A549 (cell line): ENCODE measurements around the gene SKI. TPM values are rescaled to one million over a fixed set of nuclear protein-coding genes. Genes with fewer than 3 reads are reported as not detected.

ENCODE experiments used
- ATAC-seq, 2 experiments: fragments of 200-7000 bp in 1 of 2; fragments of >200 bp in 1 of 2; cut with Nextera tagmentation in 1 of 2; cut with Tn5 transposase in 1 of 2; 3 replicates each; pipeline versions ENCODE4 v1.8.0 to v1.9.1; 2018 to 2020; ENCODE audit warnings: mild to moderate bottlenecking in 1 of 2, moderate library complexity in 1 of 2
- CTCF ChIA-PET: fragments of 300-600 bp; sonication (Branson Sonifier 250); formaldehyde crosslinking; extraction: SDS; loops from one replicate; lab custom pipeline; 2021; ENCODE audit warnings: antibody characterized with exemption, inconsistent platforms; lab: Yijun Ruan, JAX
- POLR2A ChIA-PET: fragments of 350-600 bp; formaldehyde crosslinking; extraction: SDS; loops from one replicate; lab custom pipeline; 2021; ENCODE audit warnings: antibody characterized with exemption, inconsistent platforms; lab: Yijun Ruan, JAX
- DNase-seq, 2 experiments: peaks; one replicate each; pipeline versions ENCODE4 v3.0.0 to v3.0.0-alpha.2; 2011 to 2016; ENCODE audit warnings: low read depth in 1 of 2, low spot score in 1 of 2
- FAIRE-seq: peaks from 2 replicates; lab custom pipeline; 2011; peaks lifted over from hg19 to GRCh38; lab: Jason Lieb, UNC
- H3K27ac ChIP-seq, 2 experiments: fragments of >200 bp; sonication (Bioruptor Twin); formaldehyde crosslinking; 3 replicates each; pipeline ENCODE4 v1.5.1; 2016 to 2017
- H3K4me1 ChIP-seq: fragments of >200 bp; sonication (Bioruptor Twin); formaldehyde crosslinking; 3 replicates; pipeline ENCODE4 v1.6.1; 2016
- H3K4me2 ChIP-seq: fragments of >200 bp; sonication (Bioruptor Twin); formaldehyde crosslinking; 3 replicates; pipeline ENCODE4 v1.6.1; 2016
- H3K4me3 ChIP-seq: fragments of >200 bp; sonication (Bioruptor Twin); formaldehyde crosslinking; 3 replicates; pipeline ENCODE4 v1.5.1; 2016
- H3K9me3 ChIP-seq: fragments of >200 bp; sonication (Bioruptor Twin); formaldehyde crosslinking; 3 replicates; pipeline ENCODE4 v1.6.1; 2016
- CHD4 ChIP-seq: fragments of 200-600 bp; sonication (generic); IDR thresholded peaks from 2 replicates; pipeline ENCODE4 v1.6.1; 2016; ENCODE audit warnings: antibody characterized with exemption, mild to moderate bottlenecking, borderline replicate concordance
- CTCF ChIP-seq: fragments of >200 bp; sonication (Bioruptor Twin); formaldehyde crosslinking; IDR thresholded peaks from 3 replicates; pipeline ENCODE4 v1.5.1; 2016
- ESRRA ChIP-seq: fragments of 150-350 bp; IDR thresholded peaks from 2 replicates; pipeline ENCODE4 v1.6.1; 2014; ENCODE audit warnings: mild to moderate bottlenecking, low read length, borderline replicate concordance
- FOSB ChIP-seq: fragments of 250-450 bp; sonication (Bioruptor Pico); IDR thresholded peaks from 2 replicates; pipeline ENCODE4 v1.5.0; 2020; ENCODE audit warnings: mild to moderate bottlenecking, moderate library complexity
- FOXS1 ChIP-seq: fragments of 250-450 bp; sonication (Bioruptor Pico); IDR thresholded peaks from 2 replicates; pipeline ENCODE4 v1.5.0; 2020; ENCODE audit warnings: mild to moderate bottlenecking, moderate library complexity
- GATA3 ChIP-seq: IDR thresholded peaks from 2 replicates; pipeline ENCODE4 v1.6.1; 2012; ENCODE audit warnings: borderline replicate concordance
- HEYL ChIP-seq: fragments of 250-450 bp; sonication (Bioruptor Pico); IDR thresholded peaks from 2 replicates; pipeline ENCODE4 v1.8.0; 2021; ENCODE audit warnings: mild to moderate bottlenecking, moderate library complexity
- KDM1A ChIP-seq: fragments of 200-600 bp; sonication (generic); IDR thresholded peaks from 2 replicates; pipeline ENCODE4 v1.6.1; 2016; ENCODE audit warnings: low read depth, mild to moderate bottlenecking
- KDM5A ChIP-seq: fragments of 200-600 bp; sonication (generic); IDR thresholded peaks from 2 replicates; pipeline ENCODE4 v1.6.1; 2016; ENCODE audit warnings: antibody characterized with exemption, mild to moderate bottlenecking
- MAFK ChIP-seq: fragments of 450-650 bp; IDR thresholded peaks from 2 replicates; pipeline ENCODE4 v1.6.1; 2014; ENCODE audit not compliant: partially characterized antibody
- NFE2L2 ChIP-seq: fragments of 150-350 bp; conservative IDR thresholded peaks from 2 replicates; pipeline ENCODE4 v1.6.1; 2014; ENCODE audit warnings: low read length
- POLR2AphosphoS2 ChIP-seq: conservative IDR thresholded peaks from 2 replicates; pipeline ENCODE4 v1.6.1; 2012; ENCODE audit warnings: low read length, improper control_type of control experiment, inconsistent platforms
- RARB ChIP-seq: fragments of 250-450 bp; sonication (Bioruptor Pico); IDR thresholded peaks from 2 replicates; pipeline ENCODE4 v1.8.0; 2021; ENCODE audit warnings: mild to moderate bottlenecking, moderate library complexity
- RFX5 ChIP-seq: fragments of 450-650 bp; IDR thresholded peaks from 2 replicates; pipeline ENCODE4 v1.7.1; 2014; ENCODE audit warnings: antibody characterized with exemption, mild to moderate bottlenecking, moderate library complexity
- RNF2 ChIP-seq: fragments of 200-600 bp; sonication (generic); IDR thresholded peaks from 2 replicates; pipeline ENCODE4 v1.6.1; 2016; ENCODE audit warnings: low read depth, mild to moderate bottlenecking, antibody characterized with exemption, moderate library complexity, borderline replicate concordance
- SMC3 ChIP-seq: fragments of >200 bp; sonication (Bioruptor Twin); formaldehyde crosslinking; IDR thresholded peaks from 3 replicates; pipeline ENCODE4 v1.6.1; 2018; ENCODE audit warnings: inconsistent platforms
- TP53 ChIP-seq: fragments of 250-450 bp; sonication (Bioruptor Pico); IDR thresholded peaks from 2 replicates; pipeline ENCODE4 v1.5.0; 2021; ENCODE audit warnings: mild to moderate bottlenecking, moderate library complexity
- ZFP36 ChIP-seq: fragments of 450-650 bp; IDR thresholded peaks from 2 replicates; pipeline ENCODE4 v1.6.1; 2014; ENCODE audit warnings: borderline replicate concordance; ENCODE audit not compliant: partially characterized antibody
- ZNF302 ChIP-seq: fragments of 250-450 bp; sonication (Bioruptor Pico); IDR thresholded peaks from 2 replicates; pipeline ENCODE4 v1.9.0; 2021; ENCODE audit warnings: inconsistent platforms, mild to moderate bottlenecking, moderate library complexity
- WGBS: methylation state at CpG from one replicate; pipeline ENCODE4 v1.1.6; 2017; ENCODE audit errors: missing lambda C conversion rate; 5-methylcytosine and 5-hydroxymethylcytosine counted together
- polyA plus RNA-seq, 4 experiments: library from polyadenylated mRNA; depleted of rRNA in 3 of 4; stranded (reverse); fragments of >200 nt; fragmentation: RNase III in 1 of 4; extraction: RNeasy Plus Mini Kit Qiagen cat#74134 plus additional on column Dnase treatment in 1 of 4; gene quantifications; 2 replicates in 3 of 4; 3 replicates in 1 of 4; pipeline ENCODE4 v1.2.3, GENCODE V29; 2011 to 2017
- TF ChIP-seq, protein P1 (sequence below): fragments of >200 bp; sonication (Bioruptor Twin); formaldehyde crosslinking; IDR thresholded peaks from 3 replicates; pipeline ENCODE4 v1.6.1; 2016
- TF ChIP-seq, protein P2 (sequence below): IDR thresholded peaks from 2 replicates; pipeline ENCODE4 v1.6.1; 2012; ENCODE audit warnings: low read depth, borderline replicate concordance

SKI gene
- polyA plus RNA-seq, 2 of the 4 experiments (the other 2 are of a cell fraction): 2.8 to 12.0 TPM

- WGBS: 68% methylated on average over 13 of the region's 24 CpGs
- Histone ChIP-seq H3K9me3 (no peaks in the 10 kb centered on the region), H3K4me1 (no peaks in the 10 kb centered on the region)
- no peak for DNase-seq
- TF ChIP-seq, protein P1, sequence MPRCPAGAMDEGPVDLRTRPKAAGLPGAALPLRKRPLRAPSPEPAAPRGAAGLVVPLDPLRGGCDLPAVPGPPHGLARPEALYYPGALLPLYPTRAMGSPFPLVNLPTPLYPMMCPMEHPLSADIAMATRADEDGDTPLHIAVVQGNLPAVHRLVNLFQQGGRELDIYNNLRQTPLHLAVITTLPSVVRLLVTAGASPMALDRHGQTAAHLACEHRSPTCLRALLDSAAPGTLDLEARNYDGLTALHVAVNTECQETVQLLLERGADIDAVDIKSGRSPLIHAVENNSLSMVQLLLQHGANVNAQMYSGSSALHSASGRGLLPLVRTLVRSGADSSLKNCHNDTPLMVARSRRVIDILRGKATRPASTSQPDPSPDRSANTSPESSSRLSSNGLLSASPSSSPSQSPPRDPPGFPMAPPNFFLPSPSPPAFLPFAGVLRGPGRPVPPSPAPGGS: no peak
- TF ChIP-seq ESRRA (no peak), SMC3 (no peak), KDM1A (no peak), POLR2AphosphoS2 (no peak), FOXS1 (CRISPR knock-in tag) (no peak), GATA3 (no peak), CHD4 (no peak), FOSB (CRISPR knock-in tag) (no peak), RARB (no peak), MAFK (no peak), CTCF (no peak), HEYL (CRISPR knock-in tag) (no peak)
- TF ChIP-seq, all 56 proteins: peak for 0
- Histone ChIP-seq H3K4me2 (no peak overlapping the region), H3K27ac (no peak overlapping the region), H3K4me3 (no peak overlapping the region)
- FAIRE-seq (no peak), ATAC-seq (no peak)
- POLR2A ChIA-PET: no interaction called here
- CTCF ChIA-PET: no interaction called here
These were observed 112.2 kb downstream of the SKI start for GRCh38 chr1:2340086-2340917.

GRCh38 chr1:2340918-2341254 lies 112.8 kb downstream of the SKI start:
- TF ChIP-seq, protein P2, sequence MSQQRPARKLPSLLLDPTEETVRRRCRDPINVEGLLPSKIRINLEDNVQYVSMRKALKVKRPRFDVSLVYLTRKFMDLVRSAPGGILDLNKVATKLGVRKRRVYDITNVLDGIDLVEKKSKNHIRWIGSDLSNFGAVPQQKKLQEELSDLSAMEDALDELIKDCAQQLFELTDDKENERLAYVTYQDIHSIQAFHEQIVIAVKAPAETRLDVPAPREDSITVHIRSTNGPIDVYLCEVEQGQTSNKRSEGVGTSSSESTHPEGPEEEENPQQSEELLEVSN: no peak
- TF ChIP-seq RFX5 (no peak), TP53 (CRISPR knock-in tag) (no peak), KDM5A (no peak), RARB (no peak), FOXS1 (CRISPR knock-in tag) (no peak), FOSB (CRISPR knock-in tag) (no peak), NFE2L2 (no peak), RNF2 (no peak)
- H3K9me3 ChIP-seq: no peaks in the 10 kb centered on the region
- FAIRE-seq (no peak), ATAC-seq (no peak), DNase-seq (no peak)
- ChIA-PET POLR2A (no interaction called here), CTCF (no interaction called here)
- H3K4me2 ChIP-seq: no peak overlapping the region
- no peaks in the 10 kb centered on the region for H3K4me1 ChIP-seq
- H3K27ac ChIP-seq: no peak overlapping the region
- WGBS: 100% methylated on average over 1 of the region's 14 CpGs
- H3K4me3 ChIP-seq: no peak overlapping the region

GRCh38 chr1:2341706-2342383 lies 113.7 kb downstream of the SKI start:
- CTCF ChIA-PET: interaction anchor here (1.1 kb wide), 1 partner anchor 146 kb away, joined by 3 read pairs; no protein-coding TSS in a partner anchor
- TF ChIP-seq ZNF302 (CRISPR knock-in tag) (no peak), ZFP36 (no peak)
- ATAC-seq: no peak

More at GRCh38 chr1:2341706-2342383, 113.7 kb downstream of the SKI start:
- H3K4me3 ChIP-seq: no peak overlapping the region
- no peaks in the 10 kb centered on the region for H3K4me1 ChIP-seq
- FAIRE-seq (no peak), DNase-seq (no peak)
- H3K4me2 ChIP-seq: no peak overlapping the region
- POLR2A ChIA-PET: no interaction called here
- no peak overlapping the region for H3K27ac ChIP-seq
- 80% methylated on average over 21 of the region's 29 CpGs for WGBS
- H3K9me3 ChIP-seq: no peaks in the 10 kb centered on the region
